Subcutaneous adipose tissue (tissue), 4 donors: ENCODE measurements around the gene MPC1. TPM values are rescaled to one million over a fixed set of nuclear protein-coding genes. Genes with fewer than 3 reads are reported as not detected.

Source experiments
- CTCF ChIP-seq: fragments of 450-650 bp; IDR thresholded peaks from one replicate; pipeline ENCODE4 v1.5.1; 2016; ENCODE audit warnings: low read depth, mild to moderate bottlenecking, control low read depth, antibody characterized with exemption, moderate library complexity
- total RNA-seq, 4 donors: library from RNA; depleted of rRNA; stranded (reverse); fragments of >200 nt; gene quantifications; one replicate each; pipeline ENCODE4 v1.1.0, GENCODE V29; 2016

The MPC1 gene
- 100 to 1,000 TPM in 1 of 4 donors, 10 to 100 TPM in 3; 59.7 to 118 (median 94.1) TPM for total RNA-seq

- no peak for TF ChIP-seq CTCF
Measured at GRCh38 chr6:166382933-166383801, at the start of gene MPC1. MPC1 (minus strand) TSS chr6:166382940; CDS start chr6:166382876, 64 bp downstream.

- TF ChIP-seq CTCF: no peak
Measured at GRCh38 chr6:166430269-166430668, 47.5 kb upstream of the MPC1 start.

- no peak for TF ChIP-seq CTCF
Measured at GRCh38 chr6:166424431-166424830, 41.7 kb upstream of the MPC1 start.

- no peak for TF ChIP-seq CTCF
Measured at GRCh38 chr6:166423781-166424180, 41.0 kb upstream of the MPC1 start.

GRCh38 chr6:166423051-166423745 lies 40.5 kb upstream of the MPC1 start:
- TF ChIP-seq CTCF: no peak

GRCh38 chr6:166422201-166422940 lies 39.6 kb upstream of the MPC1 start:
- TF ChIP-seq CTCF: no peak

- no peak for TF ChIP-seq CTCF
Measured at GRCh38 chr6:166420351-166420750, 37.6 kb upstream of the MPC1 start.
